Measurements from ENCODE around the gene GRHPR.
"Not testable (repeated sequence)": the region's sequence is repeated elsewhere in the genome, so short reads cannot be mapped to it uniquely, and the experiment has no call there.

GRHPR gene

DNA sequence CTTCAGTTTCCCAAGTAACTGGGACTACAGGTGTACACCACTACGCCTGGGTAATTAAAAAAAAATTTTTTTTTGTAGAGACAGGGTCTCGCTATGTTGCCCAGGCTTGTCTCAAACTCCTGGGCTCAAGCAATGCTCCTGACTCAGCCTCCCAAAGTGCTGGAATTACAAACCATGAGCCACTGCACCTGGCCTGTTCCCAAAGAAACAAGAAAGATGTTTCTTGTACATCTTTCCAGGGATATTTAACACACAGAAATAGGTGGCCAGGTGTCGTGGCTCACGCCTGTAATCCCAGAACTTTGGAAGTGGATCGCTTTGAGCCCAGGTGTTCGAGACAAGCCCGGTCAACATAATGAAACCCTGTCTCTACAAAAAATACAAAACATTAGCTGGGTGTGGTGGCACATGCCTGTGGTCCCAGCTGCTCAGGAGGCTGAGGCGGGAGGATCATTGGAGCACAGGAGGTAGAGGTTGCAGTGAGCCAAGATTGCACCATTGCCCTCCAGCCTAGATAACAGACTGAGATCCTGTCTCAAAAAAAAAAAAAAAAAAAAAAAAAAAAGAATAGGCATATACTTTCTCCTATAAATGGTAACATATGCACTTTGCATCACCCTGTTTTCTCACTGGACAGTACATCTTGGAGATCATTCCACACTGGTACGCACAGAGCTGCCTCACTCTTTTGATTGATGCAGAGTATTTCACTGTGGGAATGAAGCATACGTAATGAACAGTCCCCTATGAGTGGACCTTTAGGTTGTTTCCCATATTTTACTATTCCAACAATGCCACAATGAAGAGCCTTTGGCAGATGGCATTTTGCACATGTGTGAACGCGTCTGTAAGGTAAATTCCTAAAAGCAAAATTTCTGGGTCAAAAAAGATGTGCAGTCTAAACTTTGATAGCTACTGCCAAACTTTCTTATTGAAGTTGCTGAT, 2.0 kb upstream of the GRHPR start:
- DNase-seq (ENCODE audit: insufficient read length, low spot score) (no peak), FAIRE-seq (no peak)

DNA sequence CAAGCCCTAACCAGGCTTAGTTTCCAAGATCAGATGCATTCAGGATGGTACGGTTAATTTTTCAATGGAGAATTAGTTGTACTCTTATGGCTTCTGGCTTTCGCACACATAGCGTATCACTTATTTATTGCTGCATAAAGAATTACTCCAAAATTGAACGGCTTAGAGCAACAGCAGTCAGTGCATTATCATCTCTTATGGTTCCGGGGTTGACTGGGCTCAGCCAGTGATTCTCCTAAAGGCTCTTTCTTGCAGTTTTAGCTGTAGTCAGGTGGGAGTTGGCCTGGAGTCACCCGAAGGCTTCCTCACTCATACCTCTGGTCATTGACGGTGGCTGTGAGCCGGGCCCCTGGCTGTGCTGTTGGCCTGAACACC, 595 bp upstream of the GRHPR start:
- FAIRE-seq (no peak), DNase-seq (ENCODE audit: insufficient read length, low spot score) (no peak)

DNA sequence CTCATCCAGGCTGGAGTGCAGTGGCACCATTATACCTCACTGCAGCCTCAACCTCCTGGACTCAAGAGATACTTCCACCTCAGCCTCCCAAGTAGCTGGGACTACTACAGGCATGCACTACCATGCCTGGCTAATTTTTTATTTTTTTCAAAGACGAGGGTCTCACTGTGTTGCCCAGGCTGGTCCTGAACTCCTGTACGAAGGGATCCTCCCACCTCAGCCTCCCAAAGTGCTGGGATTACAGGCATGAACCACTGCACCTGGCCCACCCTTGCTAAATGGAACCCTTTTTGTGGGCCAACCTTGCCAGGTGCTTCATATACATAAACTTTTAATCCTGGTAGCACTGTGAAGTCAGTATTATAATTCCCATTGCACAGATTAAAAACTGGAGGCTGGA, 1.0 kb downstream of the GRHPR start:
- FAIRE-seq (no peak), DNase-seq (ENCODE audit: insufficient read length, low spot score) (no peak)

DNA sequence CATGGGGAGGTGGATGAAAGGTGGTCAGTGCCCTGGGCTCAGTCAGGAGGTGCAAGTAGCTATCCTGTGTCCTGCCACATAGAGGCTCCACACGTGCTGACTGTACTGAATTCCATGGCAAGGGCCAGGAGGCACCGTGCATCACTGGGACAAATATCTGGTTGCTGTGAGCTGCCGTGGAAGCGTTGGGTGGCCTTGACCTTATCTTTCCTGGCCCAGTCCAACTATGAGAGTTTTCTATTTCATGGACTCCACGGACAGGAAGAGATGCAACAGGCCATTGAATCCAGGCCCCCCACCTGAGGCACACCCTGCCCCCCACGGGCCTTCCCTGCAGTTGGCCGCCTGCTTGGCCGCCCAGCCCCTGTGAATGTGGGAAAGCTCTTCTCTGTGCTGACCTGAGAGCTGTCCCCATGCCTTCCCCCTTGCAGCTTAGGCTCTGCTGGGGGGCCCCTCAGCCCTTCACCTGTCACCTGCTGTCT, 1.7 kb downstream of the GRHPR start:
- FAIRE-seq (no peak), DNase-seq (ENCODE audit: insufficient read length, low spot score) (no peak)

DNA sequence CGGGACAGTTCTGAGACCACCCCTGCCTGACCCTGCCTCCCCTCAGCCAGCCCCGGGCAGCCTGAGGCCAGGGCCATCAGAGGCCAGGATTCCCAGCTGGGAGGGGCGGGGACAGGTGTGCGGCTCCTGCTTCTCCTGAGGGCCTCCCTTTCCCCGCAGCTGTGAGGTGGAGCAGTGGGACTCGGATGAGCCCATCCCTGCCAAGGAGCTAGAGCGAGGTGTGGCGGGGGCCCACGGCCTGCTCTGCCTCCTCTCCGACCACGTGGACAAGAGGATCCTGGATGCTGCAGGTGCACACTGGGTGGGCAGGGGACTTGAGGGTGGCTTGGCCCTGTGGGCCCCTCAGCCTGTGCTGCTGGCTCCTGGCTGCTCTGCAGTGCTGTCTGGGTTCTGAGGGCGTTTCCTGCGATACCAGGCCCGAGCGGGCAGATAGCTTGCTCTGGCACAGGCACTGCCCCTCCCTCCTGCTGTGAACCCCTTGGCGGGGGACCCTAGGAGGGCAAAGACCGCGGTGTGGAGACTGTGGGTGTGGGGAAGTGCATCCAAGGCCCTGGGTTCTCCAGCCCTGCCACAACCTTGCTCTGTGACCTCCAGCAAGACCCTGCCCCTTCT, 2.3 kb downstream of the GRHPR start:
- FAIRE-seq = no peak
- no peak for DNase-seq (ENCODE audit: insufficient read length, low spot score)

DNA sequence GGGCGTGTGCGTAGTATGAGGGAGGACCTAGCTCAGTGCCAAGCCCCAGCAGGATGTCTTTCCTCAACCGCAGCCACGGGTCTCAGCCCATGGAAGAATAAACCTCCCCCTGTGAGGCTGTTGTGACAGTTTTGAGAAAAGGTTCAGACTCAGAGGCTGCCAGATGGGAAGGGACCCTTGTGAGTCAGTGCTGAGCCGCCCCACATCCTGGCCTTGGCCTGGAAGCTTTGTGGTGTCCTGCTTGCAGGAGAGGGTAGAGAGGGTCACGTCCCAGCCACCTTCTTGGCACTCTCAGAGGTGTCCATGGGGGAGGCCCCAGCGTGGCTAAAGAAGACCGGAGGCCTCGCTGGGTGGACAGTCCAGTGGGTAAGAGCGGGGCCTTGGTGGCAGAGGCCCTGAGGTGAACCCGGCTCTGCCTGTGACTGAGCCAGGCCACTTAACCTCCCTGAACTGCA, 2.8 kb downstream of the GRHPR start:
- no peak for FAIRE-seq
- no peak for DNase-seq (ENCODE audit: insufficient read length, low spot score)

DNA sequence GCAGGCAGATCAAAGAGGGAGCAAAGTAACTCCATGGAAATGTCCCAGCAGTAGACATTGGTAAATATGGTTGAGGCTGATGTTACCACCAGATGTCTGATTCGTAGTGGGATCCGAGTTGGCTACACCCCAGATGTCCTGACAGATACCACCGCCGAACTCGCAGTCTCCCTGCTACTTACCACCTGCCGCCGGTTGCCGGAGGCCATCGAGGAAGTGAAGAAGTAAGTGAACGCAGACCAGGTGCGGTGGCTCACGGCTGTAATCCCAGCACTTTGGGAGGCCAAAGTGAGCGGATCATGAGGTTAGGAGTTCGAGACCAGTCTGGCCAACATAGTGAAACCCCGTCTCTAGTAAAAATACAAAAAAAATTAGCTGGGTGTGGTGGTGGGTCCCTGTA, 3.9 kb downstream of the GRHPR start:
- DNase-seq (ENCODE audit: insufficient read length, low spot score); FAIRE-seq: not testable (repeated sequence)

DNA sequence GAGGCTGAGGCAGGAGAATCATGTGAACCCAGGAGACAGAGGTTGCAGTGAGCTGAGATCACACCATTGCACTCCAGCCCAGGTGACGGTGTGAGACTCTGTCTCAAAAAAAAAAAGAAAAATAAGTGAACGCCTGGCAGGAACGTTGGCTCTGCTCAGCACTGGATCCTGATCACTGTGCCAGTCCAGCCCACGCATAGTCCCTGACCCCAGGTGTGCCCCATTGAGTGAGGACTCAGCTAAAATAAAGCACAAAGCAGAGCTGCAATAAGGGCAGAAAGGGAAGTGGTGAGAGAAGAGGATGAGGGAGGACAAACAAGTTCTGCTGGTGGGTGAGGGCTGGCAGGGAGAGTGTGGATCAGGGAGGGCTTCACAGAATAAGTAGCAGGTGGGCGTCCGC, 4.3 kb downstream of the GRHPR start:
- DNase-seq (ENCODE audit: insufficient read length, low spot score) (no peak), FAIRE-seq (no peak)

DNA sequence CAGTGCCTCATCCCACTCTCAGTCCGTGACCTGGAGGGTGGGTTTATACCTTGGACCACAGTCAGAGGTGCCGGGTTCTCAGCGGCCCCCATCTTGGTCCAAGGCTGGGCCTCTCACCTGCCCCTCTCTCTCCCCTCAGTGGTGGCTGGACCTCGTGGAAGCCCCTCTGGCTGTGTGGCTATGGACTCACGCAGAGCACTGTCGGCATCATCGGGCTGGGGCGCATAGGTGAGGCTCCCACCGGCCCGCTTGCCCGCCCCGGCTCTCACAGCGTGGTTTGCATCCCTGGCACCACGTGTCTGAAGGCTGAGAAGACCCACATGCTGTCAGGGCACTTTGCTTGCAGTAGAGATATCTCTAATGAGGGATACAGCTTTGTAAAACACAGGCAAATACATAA, 5.8 kb downstream of the GRHPR start:
- DNase-seq (ENCODE audit: insufficient read length, low spot score) (no peak), FAIRE-seq (no peak)

DNA sequence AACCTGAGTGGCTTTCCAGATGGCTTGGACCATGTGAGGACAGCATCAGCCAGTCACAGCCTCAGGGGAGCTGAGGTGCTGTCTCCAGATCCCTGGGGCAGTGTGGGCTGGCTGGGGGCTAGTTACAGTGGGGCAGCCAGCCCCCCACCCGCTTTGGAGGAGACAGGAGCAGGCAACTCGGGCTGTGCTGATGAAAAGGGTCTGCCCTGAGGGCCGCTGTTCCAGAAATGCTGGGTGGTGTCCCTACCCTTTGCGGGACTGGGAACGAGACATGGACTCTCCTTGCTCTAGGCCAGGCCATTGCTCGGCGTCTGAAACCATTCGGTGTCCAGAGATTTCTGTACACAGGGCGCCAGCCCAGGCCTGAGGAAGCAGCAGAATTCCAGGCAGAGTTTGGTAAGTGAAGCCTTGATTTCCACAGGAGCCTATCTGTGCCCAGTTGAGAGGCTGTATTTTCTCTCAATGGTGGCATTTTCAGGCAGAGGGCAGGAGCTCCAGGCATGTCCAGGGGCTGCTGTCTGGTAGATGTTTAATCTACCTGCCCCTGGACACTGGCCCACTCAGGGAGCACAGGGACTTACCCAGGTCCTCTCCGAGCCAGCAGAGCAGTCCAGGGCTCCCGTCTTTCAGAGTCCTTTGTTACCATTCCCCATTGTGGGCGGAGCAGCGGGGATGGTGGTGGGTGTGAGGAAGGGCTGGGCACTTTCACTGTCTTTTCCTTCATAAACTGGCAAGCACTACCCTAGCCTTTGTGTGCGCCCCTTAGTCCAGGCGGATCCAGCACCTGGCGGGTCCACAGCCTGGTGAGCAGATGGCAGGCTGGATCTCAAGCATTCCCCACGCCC, 7.2 kb downstream of the GRHPR start:
- DNase-seq (ENCODE audit: insufficient read length, low spot score) = no peak
- no peak for FAIRE-seq

DNA sequence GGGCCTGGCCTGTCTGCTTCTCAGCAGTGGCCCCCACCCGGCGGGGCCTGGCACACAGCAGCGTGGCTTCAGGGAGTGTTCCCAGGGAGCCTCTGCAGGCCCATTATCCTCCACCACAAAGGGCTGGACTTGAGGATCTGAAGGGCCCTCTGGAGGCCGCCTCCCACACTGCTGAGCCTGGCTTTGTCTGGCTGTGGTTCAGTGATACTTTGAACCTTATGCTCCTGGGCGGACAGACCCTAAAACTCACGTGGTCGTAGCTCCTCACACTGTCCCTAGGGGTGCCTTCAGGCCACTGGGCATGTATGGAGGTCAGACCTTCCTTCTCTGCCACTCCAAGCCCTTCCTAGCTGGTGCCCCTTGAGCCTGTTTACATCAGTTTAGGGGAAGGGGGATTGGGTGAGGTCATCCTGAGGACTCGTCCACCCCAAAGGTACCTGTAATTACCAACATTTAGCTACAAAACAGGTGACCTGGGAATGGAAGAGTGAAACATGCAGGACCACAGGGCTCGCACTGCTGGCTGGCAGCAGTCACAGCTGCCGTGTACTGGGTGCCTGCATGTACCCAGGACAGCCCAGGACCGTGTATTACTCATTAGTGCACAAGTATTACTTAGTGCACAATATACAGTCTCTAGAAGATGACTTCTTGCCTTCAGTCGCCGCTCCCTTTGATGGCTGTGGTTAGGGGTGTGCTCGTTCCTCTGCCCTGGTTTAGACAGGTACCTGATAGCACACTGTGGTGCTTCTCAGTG, 8.5 kb downstream of the GRHPR start:
- DNase-seq (ENCODE audit: insufficient read length, low spot score) = no peak
- no peak for FAIRE-seq

DNA sequence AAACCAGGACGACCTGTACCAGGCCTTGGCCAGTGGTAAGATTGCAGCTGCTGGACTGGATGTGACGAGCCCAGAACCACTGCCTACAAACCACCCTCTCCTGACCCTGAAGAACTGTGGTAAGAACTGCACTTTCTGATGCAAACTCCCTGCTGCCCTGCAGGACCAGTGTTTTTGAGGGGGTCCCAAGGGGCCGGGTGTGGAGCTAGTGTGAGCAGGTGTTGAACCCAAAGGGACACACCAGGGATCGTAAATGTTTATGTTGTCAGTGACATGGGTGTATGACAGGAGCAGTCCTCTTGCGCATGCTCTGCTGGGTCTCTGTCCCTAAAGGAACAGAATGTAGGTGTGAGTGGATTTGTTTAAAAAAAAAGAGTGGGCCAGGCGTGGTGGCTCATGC, 9.5 kb downstream of the GRHPR start:
- DNase-seq (ENCODE audit: insufficient read length, low spot score) (no peak), FAIRE-seq (no peak)

DNA sequence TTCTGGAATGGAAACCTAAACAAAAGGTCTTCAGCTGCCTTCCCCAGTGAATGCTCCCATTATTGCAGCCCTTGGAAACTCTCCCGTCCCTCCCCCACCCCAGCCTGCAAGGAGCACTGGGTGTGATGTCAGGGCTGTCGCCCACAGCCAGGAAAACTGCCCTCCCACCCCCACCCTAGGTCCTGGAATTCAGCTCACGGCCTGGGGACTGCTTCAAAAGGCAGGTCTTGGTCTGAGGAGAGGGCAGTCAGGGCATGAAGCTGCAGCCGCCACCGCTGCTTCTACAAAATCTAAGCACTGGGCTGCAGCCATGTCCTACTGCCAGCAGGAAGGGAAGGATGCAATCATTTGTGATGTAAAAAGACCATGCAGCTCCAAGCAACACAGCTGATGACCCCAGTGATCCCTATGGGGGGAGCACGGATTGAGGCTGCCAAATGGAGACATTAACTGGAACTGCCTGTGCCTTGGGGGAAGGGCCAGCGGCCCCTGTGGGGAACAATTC, 11.4 kb downstream of the GRHPR start:
- FAIRE-seq = no peak
- DNase-seq (ENCODE audit: insufficient read length, low spot score) = no peak

DNA sequence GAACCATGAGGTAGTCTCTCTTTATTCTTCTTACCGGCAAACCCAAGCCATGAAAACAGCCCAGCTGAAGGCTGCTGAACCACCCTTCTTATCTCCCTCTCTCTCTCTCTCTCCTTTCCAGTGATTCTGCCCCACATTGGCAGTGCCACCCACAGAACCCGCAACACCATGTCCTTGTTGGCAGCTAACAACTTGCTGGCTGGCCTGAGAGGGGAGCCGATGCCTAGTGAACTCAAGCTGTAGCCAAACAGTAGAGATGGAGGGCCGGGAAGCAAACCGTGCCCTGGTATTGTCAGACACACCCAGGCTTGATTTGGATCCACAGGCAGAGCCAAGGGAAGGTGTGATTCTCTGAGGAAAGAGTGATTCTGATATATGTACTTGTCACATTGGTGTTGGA, 14.0 kb downstream of the GRHPR start:
- DNase-seq (ENCODE audit: insufficient read length, low spot score) (no peak), FAIRE-seq (no peak)

DNA sequence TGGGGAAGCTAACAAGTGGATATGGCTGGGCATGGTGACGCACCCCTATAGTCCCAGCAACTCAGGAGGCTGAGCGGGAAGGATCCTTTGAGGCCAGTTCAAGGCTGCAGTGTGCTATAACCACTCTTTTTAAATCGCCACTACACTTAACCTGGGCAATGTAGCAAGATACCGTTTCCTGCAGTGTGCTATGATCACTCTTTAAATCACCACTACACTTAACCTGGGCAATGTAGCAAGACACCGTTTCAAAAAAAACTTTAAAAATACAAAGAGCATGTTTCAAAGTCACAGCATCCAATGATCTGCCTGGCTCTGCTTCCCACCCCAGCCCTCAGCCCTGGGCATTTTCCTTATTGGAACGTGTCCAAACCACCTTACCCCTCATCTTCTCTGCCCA, 14.5 kb downstream of the GRHPR start:
- DNase-seq (ENCODE audit: insufficient read length, low spot score) = no peak
- no peak for FAIRE-seq

DNA sequence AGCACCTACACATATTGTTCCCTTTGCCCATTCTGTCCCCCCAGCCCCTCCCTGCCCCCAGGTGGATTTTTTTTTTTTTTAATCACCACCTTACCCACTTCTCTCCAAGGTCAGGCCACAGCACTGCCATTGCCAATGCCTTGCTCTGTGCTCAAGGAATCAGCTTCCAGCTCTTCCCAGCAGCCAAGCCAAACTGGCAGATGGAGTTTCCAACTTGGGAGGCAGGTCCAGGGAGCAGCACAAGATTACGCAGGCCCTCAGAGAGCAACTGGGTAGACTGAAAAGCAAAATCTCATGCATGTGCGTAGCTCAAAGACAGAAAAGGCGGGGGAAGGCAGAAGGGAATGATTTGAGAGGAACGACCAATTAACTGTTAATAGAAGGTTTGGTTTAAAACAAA, 15.1 kb downstream of the GRHPR start:
- no peak for DNase-seq (ENCODE audit: insufficient read length, low spot score)
- no peak for FAIRE-seq

DNA sequence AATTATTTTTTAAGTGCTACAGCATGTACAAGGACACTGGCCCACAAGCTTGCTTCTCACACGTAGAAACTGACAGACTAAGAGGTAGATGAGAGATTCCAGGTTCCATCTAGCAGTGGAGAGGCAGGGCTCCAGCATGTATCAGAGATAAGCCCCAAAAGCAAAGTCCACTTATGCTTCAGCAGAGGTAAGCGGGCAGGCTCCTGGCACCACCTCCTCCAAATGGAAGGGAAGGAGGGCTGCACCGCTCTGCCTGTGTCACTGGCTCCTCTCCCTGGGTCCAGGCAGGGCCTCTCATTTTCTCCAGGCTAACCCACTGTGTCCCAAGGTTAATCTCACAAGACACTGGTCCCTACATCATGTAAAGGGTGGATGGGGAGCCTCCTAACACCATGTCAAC, 15.9 kb downstream of the GRHPR start:
- DNase-seq (ENCODE audit: insufficient read length, low spot score) = no peak
- FAIRE-seq = no peak

DNA sequence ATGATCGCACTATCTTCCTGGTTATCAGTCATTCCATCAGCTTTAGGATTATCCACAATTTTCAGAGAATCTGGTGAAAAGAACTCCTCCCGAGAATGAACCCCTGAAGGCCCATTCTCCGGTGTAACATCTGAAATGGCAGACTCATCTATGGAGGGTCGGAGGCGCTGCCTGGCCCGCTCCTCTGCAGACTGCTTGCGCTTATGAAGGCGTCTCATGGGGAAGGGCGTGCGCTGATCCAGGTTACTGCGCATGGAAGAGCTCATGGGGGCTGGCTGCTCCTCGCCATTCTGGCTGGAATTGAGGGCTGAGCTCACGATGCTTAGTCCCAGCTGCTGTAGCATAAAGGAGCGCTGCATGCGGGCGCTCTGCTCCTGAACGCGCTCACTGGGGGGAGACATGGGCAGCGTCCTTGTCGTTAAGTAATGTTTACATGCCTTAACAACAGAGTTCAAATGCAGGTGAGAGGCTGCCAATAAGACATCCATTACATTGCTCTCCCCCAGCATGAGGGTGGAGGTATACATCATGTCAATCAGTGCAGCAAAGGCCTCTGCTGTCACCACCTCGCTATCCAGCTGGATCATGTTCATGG, 19.4 kb downstream of the GRHPR start:
- FAIRE-seq (no peak), DNase-seq (ENCODE audit: insufficient read length, low spot score) (no peak)

DNA sequence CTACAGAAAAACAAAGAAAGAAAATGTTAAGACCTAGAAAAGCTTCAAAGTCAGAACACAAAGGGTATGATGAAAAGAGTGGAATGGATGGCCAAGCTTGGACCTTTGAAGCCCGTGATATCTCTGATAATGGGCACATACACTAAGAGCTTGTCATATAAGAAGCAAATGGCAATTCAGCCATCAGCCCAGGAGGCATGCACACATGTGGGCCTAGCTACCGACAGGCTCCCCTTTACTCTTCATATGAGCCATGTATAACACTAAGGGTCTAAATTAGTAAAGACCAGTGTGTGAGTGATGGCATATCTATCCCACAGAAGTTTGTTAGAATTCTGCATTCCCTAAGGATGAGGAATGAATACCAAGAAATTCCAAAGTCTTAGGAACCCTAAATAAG, 20.1 kb downstream of the GRHPR start:
- no peak for FAIRE-seq
- DNase-seq (ENCODE audit: insufficient read length, low spot score) = no peak

DNA sequence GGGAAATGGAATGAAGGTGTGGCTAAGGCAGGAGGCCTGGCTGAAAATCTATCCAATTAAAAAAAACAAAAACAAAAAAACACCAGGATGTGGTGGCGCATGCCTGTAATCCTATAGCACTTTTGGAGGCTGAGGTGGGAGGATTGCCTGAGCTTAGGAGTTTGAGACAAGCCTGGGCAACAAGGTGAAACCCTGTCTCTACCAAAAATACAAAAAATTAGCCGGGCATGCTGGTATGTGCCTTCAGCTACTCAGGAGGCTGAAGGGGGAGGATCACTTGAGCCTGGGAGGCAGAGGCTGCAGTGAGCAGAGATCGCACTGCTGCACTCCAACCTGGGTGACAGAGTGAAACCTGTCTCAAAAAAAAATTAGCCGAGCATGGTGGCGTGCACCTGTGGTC, 21.1 kb downstream of the GRHPR start:
- DNase-seq (ENCODE audit: insufficient read length, low spot score) = no peak
- FAIRE-seq = no peak

Measured in HTR-8/SVneo (cell line).